Measurements from ENCODE around the gene GYG2.
"Not testable (repeated sequence)": the region's sequence is repeated elsewhere in the genome, so short reads cannot be mapped to it uniquely, and the experiment has no call there.

The GYG2 gene

GRCh38 chrX:2828344-2828958 lies at the start of gene GYG2:
TSS of gene GYG2 (plus strand) at chrX:2828930. CDS start at chrX:2830189, 1,259 bp downstream.
- Mint-ChIP-seq H3K4me1 (no peaks in the 10 kb centered on the region), H3K9me3 (no peaks in the 10 kb centered on the region), H3K4me3 (no peak within 1 kb of the TSS), H3K27me3 (peaks cover 7% of the 10 kb centered on the region), H3K36me3 (no peaks in the 10 kb centered on the region), H3K27ac (no peak within 1 kb of the TSS)

DNA sequence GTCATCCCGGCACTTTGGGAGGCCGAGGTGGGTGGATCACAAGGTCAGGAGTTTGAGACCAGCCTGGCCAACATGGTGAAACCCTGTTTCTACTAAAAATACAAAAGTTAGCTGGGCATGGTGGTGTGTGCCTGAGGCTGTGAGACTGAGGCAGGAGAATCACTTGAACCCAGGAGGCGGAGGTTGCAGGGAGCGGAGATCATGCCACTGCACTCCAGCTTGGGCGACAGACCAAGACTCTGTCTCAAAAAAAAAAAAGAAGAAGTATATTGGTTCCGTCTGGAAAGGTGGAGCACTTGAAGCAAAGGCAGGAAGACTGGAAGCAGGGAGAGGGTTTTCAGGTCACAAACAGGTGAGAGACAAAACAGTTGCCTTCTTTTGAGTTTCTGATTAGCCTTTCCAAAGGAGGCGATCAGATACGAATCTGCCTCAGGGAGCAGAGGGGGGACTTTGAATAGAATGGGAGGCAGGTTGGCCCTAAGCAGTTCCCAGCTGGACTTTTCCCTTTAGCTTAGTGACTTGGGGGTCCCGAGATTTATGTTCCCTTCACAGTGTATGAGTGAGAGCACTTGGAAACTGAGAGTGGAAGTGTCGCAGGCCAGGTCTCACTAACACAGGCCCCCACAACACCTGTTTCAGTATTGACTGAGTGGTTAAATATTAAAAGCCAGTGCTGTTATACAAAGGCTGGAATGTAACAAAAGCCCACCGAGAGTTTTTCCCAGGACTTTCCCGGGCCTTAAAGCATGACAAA lies 48.1 kb upstream of the GYG2 start:
- H3K4me1 Mint-ChIP-seq, H3K4me3 Mint-ChIP-seq, H3K27me3 Mint-ChIP-seq, H3K9me3 Mint-ChIP-seq, H3K36me3 Mint-ChIP-seq, H3K27ac Mint-ChIP-seq: not testable (repeated sequence)

DNA sequence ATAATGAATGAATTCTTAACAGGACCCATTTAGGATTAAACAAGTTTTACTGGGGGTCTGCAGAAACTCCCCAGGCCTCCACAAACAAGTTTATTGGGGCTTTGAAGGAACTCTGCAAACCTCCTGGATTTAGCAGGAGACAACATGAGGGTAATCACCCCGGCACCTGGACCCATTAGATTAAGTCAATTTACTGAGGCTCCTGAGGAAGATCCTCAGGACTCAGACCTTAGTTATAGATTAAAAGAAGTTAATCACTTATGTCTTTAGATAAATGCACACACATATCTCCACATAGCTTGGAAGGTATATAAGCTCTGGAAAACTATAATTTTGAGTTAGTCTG lies 47.5 kb upstream of the GYG2 start:
- no peak overlapping the region for H3K27ac Mint-ChIP-seq
- no peaks in the 10 kb centered on the region for H3K4me1 Mint-ChIP-seq
- no peaks in the 10 kb centered on the region for H3K36me3 Mint-ChIP-seq
- H3K9me3 Mint-ChIP-seq: no peaks in the 10 kb centered on the region
- no peaks in the 10 kb centered on the region for H3K27me3 Mint-ChIP-seq
- H3K4me3 Mint-ChIP-seq: no peak overlapping the region

DNA sequence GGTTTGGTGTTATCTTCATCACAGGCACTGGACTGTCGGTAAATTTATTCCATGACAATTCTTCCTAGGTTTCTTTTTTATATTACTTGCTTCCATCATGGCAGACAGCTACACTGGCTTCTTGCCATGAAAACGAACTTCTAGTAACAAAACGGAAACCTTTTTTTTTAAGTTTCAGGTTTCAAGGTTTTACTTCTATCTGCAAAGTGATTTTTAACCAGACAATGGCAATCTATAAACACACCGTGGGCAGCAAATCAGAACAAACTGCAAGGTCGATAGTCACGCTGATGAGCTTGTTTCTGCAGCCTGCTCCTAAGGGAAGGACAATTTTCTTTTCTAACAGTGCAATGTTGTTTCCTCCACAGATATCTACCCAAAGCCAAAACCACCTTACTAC lies 47.0 kb upstream of the GYG2 start:
- Mint-ChIP-seq H3K27me3 (no peaks in the 10 kb centered on the region), H3K27ac (no peak overlapping the region), H3K9me3 (no peaks in the 10 kb centered on the region), H3K36me3 (no peaks in the 10 kb centered on the region), H3K4me3 (no peak overlapping the region), H3K4me1 (no peaks in the 10 kb centered on the region)

DNA sequence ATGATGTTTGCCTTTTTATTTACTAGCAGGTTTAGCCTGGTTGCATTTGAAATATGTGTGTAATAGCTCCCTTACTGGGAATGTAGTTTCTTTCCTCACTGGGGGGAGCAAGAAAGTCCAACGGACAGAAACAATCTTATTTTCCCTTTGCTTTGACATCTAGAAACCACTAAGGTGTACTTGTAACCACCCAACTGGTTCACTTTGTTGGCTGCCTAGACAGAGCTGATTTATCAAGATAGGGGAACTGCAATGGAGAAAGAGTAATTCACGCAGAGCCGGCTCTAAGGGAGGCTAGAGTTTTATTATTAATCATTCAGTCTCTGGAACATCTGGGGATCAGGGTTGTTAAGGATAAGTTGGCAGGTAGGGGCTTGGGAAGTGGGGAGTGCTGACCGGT lies 46.6 kb upstream of the GYG2 start:
- Mint-ChIP-seq H3K27me3 (no peaks in the 10 kb centered on the region), H3K4me3 (no peak overlapping the region), H3K4me1 (no peaks in the 10 kb centered on the region), H3K36me3 (no peaks in the 10 kb centered on the region), H3K9me3 (no peaks in the 10 kb centered on the region), H3K27ac (no peak overlapping the region)

GRCh38 chrX:2782778-2783177 lies 46.0 kb upstream of the GYG2 start:
- Mint-ChIP-seq H3K4me3 (no peak overlapping the region), H3K36me3 (no peaks in the 10 kb centered on the region), H3K27ac (no peak overlapping the region), H3K27me3 (no peaks in the 10 kb centered on the region), H3K4me1 (no peaks in the 10 kb centered on the region), H3K9me3 (no peaks in the 10 kb centered on the region)

DNA sequence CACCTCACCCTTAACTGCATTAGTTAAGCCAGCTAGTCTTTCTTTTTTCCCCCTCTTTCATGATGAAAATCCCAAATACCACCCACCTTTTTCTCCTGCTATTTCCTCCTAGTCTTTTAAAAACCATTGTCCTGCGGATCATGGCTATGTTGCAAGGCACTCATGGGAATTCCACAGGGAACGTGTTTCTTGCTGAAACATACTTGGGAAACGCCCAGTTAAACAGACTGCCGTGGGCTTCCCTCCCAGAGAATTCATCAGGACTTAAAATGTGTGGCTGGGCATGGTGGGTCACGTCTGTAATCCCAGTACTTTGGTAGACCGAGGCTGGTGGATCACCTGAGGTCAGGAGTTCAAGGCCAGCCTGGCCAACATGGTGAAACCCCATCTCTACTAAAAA lies 44.7 kb upstream of the GYG2 start:
- H3K36me3 Mint-ChIP-seq: no peaks in the 10 kb centered on the region
- no peaks in the 10 kb centered on the region for H3K27me3 Mint-ChIP-seq
- H3K9me3 Mint-ChIP-seq: no peaks in the 10 kb centered on the region
- H3K4me3 Mint-ChIP-seq: no peak overlapping the region
- no peak overlapping the region for H3K27ac Mint-ChIP-seq
- H3K4me1 Mint-ChIP-seq: no peaks in the 10 kb centered on the region

- no peak overlapping the region for H3K27ac Mint-ChIP-seq
- no peaks in the 10 kb centered on the region for H3K36me3 Mint-ChIP-seq
- H3K4me1 Mint-ChIP-seq: no peaks in the 10 kb centered on the region
- H3K9me3 Mint-ChIP-seq: no peaks in the 10 kb centered on the region
- H3K4me3 Mint-ChIP-seq: no peak overlapping the region
- no peaks in the 10 kb centered on the region for H3K27me3 Mint-ChIP-seq
Measured at GRCh38 chrX:2785538-2785937, 43.2 kb upstream of the GYG2 start.

DNA sequence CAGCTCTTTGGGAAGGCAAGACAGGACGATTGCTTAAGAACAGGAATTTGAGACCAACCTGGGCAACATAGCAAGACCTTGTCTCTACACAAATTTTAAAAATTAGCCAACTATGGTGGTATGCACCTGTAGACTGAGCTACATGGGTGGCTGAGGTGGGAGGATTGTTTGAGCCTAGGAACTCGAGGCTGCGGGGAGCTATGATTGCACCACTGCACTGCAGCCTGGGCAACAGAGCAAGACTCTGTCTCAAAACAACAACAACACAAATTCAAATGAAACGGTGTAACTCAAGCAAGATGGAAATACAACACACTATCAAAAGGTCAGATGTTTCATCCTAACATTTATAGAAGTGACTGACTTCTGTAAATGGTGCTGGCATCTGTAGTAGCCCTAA lies 39.8 kb upstream of the GYG2 start:
- no peak overlapping the region for H3K4me3 Mint-ChIP-seq
- no peaks in the 10 kb centered on the region for H3K27me3 Mint-ChIP-seq
- no peaks in the 10 kb centered on the region for H3K4me1 Mint-ChIP-seq
- H3K9me3 Mint-ChIP-seq: no peaks in the 10 kb centered on the region
- H3K36me3 Mint-ChIP-seq: no peaks in the 10 kb centered on the region
- H3K27ac Mint-ChIP-seq: no peak overlapping the region

- no peaks in the 10 kb centered on the region for H3K27me3 Mint-ChIP-seq
- H3K27ac Mint-ChIP-seq: no peak overlapping the region
- H3K4me3 Mint-ChIP-seq: no peak overlapping the region
- no peaks in the 10 kb centered on the region for H3K36me3 Mint-ChIP-seq
- no peaks in the 10 kb centered on the region for H3K9me3 Mint-ChIP-seq
- H3K4me1 Mint-ChIP-seq: no peaks in the 10 kb centered on the region
Measured at GRCh38 chrX:2789569-2789968, 39.2 kb upstream of the GYG2 start.

DNA sequence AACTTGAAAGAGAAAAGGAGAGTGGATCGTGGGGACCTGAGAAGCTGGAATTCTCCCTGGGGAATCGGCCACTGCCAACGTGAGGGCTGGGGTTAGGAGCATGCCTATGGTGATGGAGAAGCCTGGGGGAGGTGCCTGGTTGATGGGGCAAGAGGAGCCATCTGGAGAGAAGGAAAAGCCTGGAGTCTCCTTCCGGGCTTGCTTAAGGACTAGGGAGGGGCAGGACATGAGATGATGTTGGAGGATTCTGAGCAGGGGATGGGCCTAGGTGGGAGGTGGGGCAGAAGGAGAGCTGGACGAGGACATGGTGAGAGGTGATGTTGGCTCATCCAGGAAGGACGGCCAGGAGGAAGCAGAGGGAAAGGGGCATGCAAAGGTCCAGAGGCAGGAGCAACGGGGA lies 35.0 kb upstream of the GYG2 start:
- no peaks in the 10 kb centered on the region for H3K9me3 Mint-ChIP-seq
- no peaks in the 10 kb centered on the region for H3K36me3 Mint-ChIP-seq
- H3K27me3 Mint-ChIP-seq: no peaks in the 10 kb centered on the region
- no peaks in the 10 kb centered on the region for H3K4me1 Mint-ChIP-seq
- no peak overlapping the region for H3K27ac Mint-ChIP-seq
- no peak overlapping the region for H3K4me3 Mint-ChIP-seq

GRCh38 chrX:2794336-2794735 lies 34.4 kb upstream of the GYG2 start:
- no peak overlapping the region for H3K4me3 Mint-ChIP-seq
- no peaks in the 10 kb centered on the region for H3K27me3 Mint-ChIP-seq
- H3K27ac Mint-ChIP-seq: no peak overlapping the region
- no peaks in the 10 kb centered on the region for H3K4me1 Mint-ChIP-seq
- H3K36me3 Mint-ChIP-seq: no peaks in the 10 kb centered on the region
- no peaks in the 10 kb centered on the region for H3K9me3 Mint-ChIP-seq

DNA sequence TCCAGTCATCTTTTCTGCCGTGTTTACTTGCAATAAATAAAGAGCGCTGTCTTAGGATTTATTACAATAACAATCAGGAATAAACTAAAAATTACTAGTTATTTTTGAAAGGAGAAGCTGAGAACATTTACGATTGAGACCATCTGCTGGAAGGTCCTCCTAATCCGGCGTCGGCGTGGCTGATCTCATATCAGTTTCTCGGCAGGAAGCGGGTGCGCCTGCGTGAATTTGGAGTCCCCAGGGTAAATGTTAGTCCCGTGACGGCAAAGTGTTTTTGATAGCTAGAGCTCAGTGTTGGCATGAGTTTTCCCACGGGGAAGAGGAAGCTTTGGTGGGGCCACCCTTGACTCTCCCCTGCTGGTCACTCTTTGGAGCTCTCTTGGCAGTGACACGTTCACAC lies 31.9 kb upstream of the GYG2 start:
- H3K4me1 Mint-ChIP-seq: not testable (repeated sequence)

GRCh38 chrX:2799369-2799768 lies 29.4 kb upstream of the GYG2 start:
- no peaks in the 10 kb centered on the region for H3K9me3 Mint-ChIP-seq
- no peak overlapping the region for H3K4me3 Mint-ChIP-seq
- H3K4me1 Mint-ChIP-seq: no peaks in the 10 kb centered on the region
- no peak overlapping the region for H3K27ac Mint-ChIP-seq
- H3K36me3 Mint-ChIP-seq: no peaks in the 10 kb centered on the region
- no peaks in the 10 kb centered on the region for H3K27me3 Mint-ChIP-seq

More for the DNA sequence above, 31.9 kb upstream of the GYG2 start:
- not testable (repeated sequence) for H3K27me3 Mint-ChIP-seq, H3K4me3 Mint-ChIP-seq, H3K27ac Mint-ChIP-seq, H3K9me3 Mint-ChIP-seq, H3K36me3 Mint-ChIP-seq

- H3K27me3 Mint-ChIP-seq, H3K4me1 Mint-ChIP-seq, H3K4me3 Mint-ChIP-seq, H3K27ac Mint-ChIP-seq, H3K9me3 Mint-ChIP-seq, H3K36me3 Mint-ChIP-seq: not testable (repeated sequence)
Measured at GRCh38 chrX:2799980-2800379, 28.8 kb upstream of the GYG2 start.

- H3K4me1 Mint-ChIP-seq: no peaks in the 10 kb centered on the region
- no peaks in the 10 kb centered on the region for H3K27me3 Mint-ChIP-seq
- no peak overlapping the region for H3K27ac Mint-ChIP-seq
Measured at GRCh38 chrX:2801223-2801622, 27.5 kb upstream of the GYG2 start.

More at GRCh38 chrX:2801223-2801622, 27.5 kb upstream of the GYG2 start:
- Mint-ChIP-seq H3K9me3 (no peaks in the 10 kb centered on the region), H3K36me3 (no peaks in the 10 kb centered on the region), H3K4me3 (no peak overlapping the region)
